H1 (cell line): Measurements from ENCODE around the gene RPL37.
"Not testable (repeated sequence)": the region's sequence is repeated elsewhere in the genome, so short reads cannot be mapped to it uniquely, and the experiment has no call there.

Experiments used
- CBX5 ChIP-seq: fragments of 300-800, 300-1000 bp; sonication (generic); IDR thresholded peaks from 2 replicates; pipeline ENCODE4 v1.7.1; 2016; ENCODE audit warnings: antibody characterized with exemption, low read length, low read depth
- EZH2 ChIP-seq: fragments of 200-600 bp; sonication (generic); IDR thresholded peaks from 2 replicates; pipeline ENCODE4 v1.7.1; 2012; ENCODE audit warnings: low read depth, mild to moderate bottlenecking, moderate library complexity, low read length, inconsistent platforms; ENCODE audit not compliant: severe bottlenecking
- KDM1A ChIP-seq: fragments of 200-600, 300-600 bp; sonication (generic); IDR thresholded peaks from 2 replicates; pipeline ENCODE4 v1.7.1; 2016; ENCODE audit warnings: mild to moderate bottlenecking, low read length, borderline replicate concordance
- PHF8 ChIP-seq: fragments of 200-600 bp; sonication (generic); conservative IDR thresholded peaks from 2 replicates; pipeline ENCODE4 v1.7.1; 2012; ENCODE audit warnings: low read depth, mild to moderate bottlenecking, inconsistent platforms, low read length, moderate library complexity
- POLR2AphosphoS5 ChIP-seq: IDR thresholded peaks from 2 replicates; pipeline ENCODE4 v1.6.1; 2011; ENCODE audit warnings: low read depth, low read length
- RAD21 ChIP-seq, 2 experiments: IDR thresholded peaks in 1 of 2; conservative IDR thresholded peaks in 1 of 2; 2 replicates each; pipeline ENCODE4 v1.6.1; 2011; ENCODE audit warnings: low read depth in 2 of 2, low read length in 2 of 2, improper control_type of control experiment in 1 of 2, inconsistent platforms in 1 of 2, mild to moderate bottlenecking in 1 of 2, moderate library complexity in 1 of 2
- RFX5 ChIP-seq: IDR thresholded peaks from 2 replicates; pipeline ENCODE4 v1.6.1; 2011; ENCODE audit warnings: low read depth, low read length, improper control_type of control experiment, borderline replicate concordance
- RXRA ChIP-seq: IDR thresholded peaks from 2 replicates; pipeline ENCODE4 v1.6.1; 2011; ENCODE audit warnings: low read depth, mild to moderate bottlenecking, low read length, moderate library complexity; ENCODE audit not compliant: insufficient read depth
- SUZ12 ChIP-seq: fragments of 200-600 bp; sonication (generic); IDR thresholded peaks from 2 replicates; pipeline ENCODE4 v1.6.1; 2012; ENCODE audit warnings: mild to moderate bottlenecking, inconsistent platforms, low read length, moderate library complexity, mixed read lengths
- TAF1 ChIP-seq: IDR thresholded peaks from 2 replicates; pipeline ENCODE4 v1.6.1; 2011; ENCODE audit warnings: mild to moderate bottlenecking, low read depth, low read length
- TF ChIP-seq, protein P1 (sequence below), 3 experiments: IDR thresholded peaks; 1 replicate in 2 of 3; 2 replicates in 1 of 3; pipeline versions ENCODE4 v1.5.1 to v1.6.1; 2011; ENCODE audit warnings: low read length in 3 of 3, mild to moderate bottlenecking in 3 of 3, inconsistent platforms in 2 of 3, low read depth in 1 of 3, moderate library complexity in 1 of 3; ENCODE audit not compliant: insufficient read depth in 1 of 3; ENCODE audit errors: control extremely low read depth in 1 of 3
- TF ChIP-seq, protein P2 (sequence below): IDR thresholded peaks from 2 replicates; pipeline ENCODE4 v1.6.1; 2011; ENCODE audit warnings: low read depth, mild to moderate bottlenecking, low read length; ENCODE audit not compliant: insufficient read depth
- TF ChIP-seq, protein P3 (sequence below): IDR thresholded peaks from 2 replicates; pipeline ENCODE4 v1.6.1; 2011; ENCODE audit warnings: low read length, improper control_type of control experiment

DNA sequence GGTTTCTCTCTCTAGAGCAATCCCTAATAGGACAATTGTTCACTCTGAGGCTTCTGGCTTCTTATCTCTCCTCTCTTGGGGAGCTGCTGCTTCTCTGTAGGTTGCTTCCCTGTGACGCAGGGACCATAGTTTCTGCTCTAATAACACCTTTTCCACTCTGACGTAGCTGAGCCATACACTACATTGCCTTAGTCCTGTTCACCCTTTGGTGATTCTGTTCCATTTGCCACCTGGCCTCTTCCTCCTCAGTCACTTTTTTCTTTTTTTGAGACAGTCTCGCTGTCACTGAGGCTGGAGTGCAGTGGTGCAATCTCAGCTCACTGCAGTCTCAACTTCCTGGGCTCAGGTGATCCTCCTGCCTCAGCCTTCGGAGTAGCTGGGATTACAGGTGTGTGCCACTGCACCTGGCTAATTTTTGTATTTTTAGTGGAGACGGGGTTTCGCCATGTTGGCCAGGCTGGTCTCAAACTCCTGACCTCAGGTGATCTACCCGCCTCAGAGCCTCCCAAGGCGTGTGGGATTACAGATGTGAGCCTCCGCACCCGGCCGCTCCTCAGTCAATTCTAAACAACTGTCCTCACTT lies 9.5 kb downstream of the RPL37 start:
- TF ChIP-seq, protein P1, sequence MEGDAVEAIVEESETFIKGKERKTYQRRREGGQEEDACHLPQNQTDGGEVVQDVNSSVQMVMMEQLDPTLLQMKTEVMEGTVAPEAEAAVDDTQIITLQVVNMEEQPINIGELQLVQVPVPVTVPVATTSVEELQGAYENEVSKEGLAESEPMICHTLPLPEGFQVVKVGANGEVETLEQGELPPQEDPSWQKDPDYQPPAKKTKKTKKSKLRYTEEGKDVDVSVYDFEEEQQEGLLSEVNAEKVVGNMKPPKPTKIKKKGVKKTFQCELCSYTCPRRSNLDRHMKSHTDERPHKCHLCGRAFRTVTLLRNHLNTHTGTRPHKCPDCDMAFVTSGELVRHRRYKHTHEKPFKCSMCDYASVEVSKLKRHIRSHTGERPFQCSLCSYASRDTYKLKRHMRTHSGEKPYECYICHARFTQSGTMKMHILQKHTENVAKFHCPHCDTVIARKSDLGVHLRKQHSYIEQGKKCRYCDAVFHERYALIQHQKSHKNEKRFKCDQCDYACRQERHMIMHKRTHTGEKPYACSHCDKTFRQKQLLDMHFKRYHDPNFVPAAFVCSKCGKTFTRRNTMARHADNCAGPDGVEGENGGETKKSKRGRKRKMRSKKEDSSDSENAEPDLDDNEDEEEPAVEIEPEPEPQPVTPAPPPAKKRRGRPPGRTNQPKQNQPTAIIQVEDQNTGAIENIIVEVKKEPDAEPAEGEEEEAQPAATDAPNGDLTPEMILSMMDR (IDR thresholded peaks at IDR 0.05; ENCODE audit: control extremely low read depth in 1 of 3, insufficient read depth in 1 of 3, low read depth in 1 of 3, low read length in 3 of 3): not testable (repeated sequence)
- not testable (repeated sequence) for TF ChIP-seq RAD21 (IDR thresholded peaks at IDR 0.05 in 1 of 2, conservative IDR thresholded peaks at IDR 0.05 in 1 of 2; ENCODE audit: low read depth in 2 of 2, low read length in 2 of 2); TAF1; PHF8; KDM1A; RXRA; EZH2; RFX5; SUZ12; CBX5
- TF ChIP-seq POLR2AphosphoS5: peak; percentile 97
- TF ChIP-seq, protein P2, sequence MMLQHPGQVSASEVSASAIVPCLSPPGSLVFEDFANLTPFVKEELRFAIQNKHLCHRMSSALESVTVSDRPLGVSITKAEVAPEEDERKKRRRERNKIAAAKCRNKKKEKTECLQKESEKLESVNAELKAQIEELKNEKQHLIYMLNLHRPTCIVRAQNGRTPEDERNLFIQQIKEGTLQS: not testable (repeated sequence)
- TF ChIP-seq, protein P3, sequence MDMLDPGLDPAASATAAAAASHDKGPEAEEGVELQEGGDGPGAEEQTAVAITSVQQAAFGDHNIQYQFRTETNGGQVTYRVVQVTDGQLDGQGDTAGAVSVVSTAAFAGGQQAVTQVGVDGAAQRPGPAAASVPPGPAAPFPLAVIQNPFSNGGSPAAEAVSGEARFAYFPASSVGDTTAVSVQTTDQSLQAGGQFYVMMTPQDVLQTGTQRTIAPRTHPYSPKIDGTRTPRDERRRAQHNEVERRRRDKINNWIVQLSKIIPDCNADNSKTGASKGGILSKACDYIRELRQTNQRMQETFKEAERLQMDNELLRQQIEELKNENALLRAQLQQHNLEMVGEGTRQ: not testable (repeated sequence)
